H1 (cell line): ENCODE results near the gene KCNJ3. TPM values are rescaled to one million over a fixed set of nuclear protein-coding genes. Genes with fewer than 3 reads are reported as not detected.

ENCODE experiments used
- CTCF ChIA-PET: fragments of 300-600 bp; sonication (Branson Sonifier 250); formaldehyde crosslinking; loops from one replicate; lab custom pipeline; 2021; ENCODE audit not compliant: partially characterized antibody; lab: Charles Lee
- POLR2A ChIA-PET: fragments of 300-600 bp; sonication (Branson Sonifier 250); formaldehyde crosslinking; loops from one replicate; lab custom pipeline; 2021; ENCODE audit warnings: inconsistent platforms; ENCODE audit not compliant: partially characterized antibody; lab: Charles Lee
- DNase-seq, 2 experiments: peaks; one replicate each; pipeline versions ENCODE4 v3.0.0 to v3.0.0-alpha.2; 2010 to 2022; ENCODE audit warnings: low spot score in 2 of 2, low read depth in 1 of 2, mixed read lengths in 1 of 2
- FAIRE-seq: peaks from 2 replicates; lab custom pipeline; 2011; peaks lifted over from hg19 to GRCh38; lab: Jason Lieb, UNC
- H2AFZ ChIP-seq: 2 replicates; pipeline ENCODE4 v1.8.1; 2012; ENCODE audit warnings: low read length, inconsistent platforms
- H2AK5ac ChIP-seq: 2 replicates; pipeline ENCODE4 v1.6.1; 2013; ENCODE audit warnings: low read depth, low read length
- H2BK120ac ChIP-seq: replicated peaks from 2 replicates; pipeline ENCODE3; 2013; ENCODE audit warnings: low read depth, low read length, inconsistent platforms
- H2BK12ac ChIP-seq: 2 replicates; pipeline ENCODE4 v1.6.1; 2013; ENCODE audit warnings: low read depth, low read length
- H2BK15ac ChIP-seq: 2 replicates; pipeline ENCODE4 v1.6.1; 2013; ENCODE audit warnings: low read length
- H2BK20ac ChIP-seq: 2 replicates; pipeline ENCODE4 v1.6.1; 2013; ENCODE audit warnings: low read length
- H2BK5ac ChIP-seq: 2 replicates; pipeline ENCODE4 v1.6.1; 2013; ENCODE audit warnings: low read depth, low read length
- H3K14ac ChIP-seq: 2 replicates; pipeline ENCODE4 v1.6.1; 2013; ENCODE audit warnings: inconsistent platforms; ENCODE audit not compliant: insufficient read length
- H3K18ac ChIP-seq: 2 replicates; pipeline ENCODE4 v1.6.1; 2013; ENCODE audit warnings: low read length; ENCODE audit errors: extremely low read depth
- H3K23ac ChIP-seq: 2 replicates; pipeline ENCODE4 v1.6.1; 2013; ENCODE audit warnings: inconsistent platforms; ENCODE audit not compliant: insufficient read length
- H3K23me2 ChIP-seq: 2 replicates; pipeline ENCODE4 v1.6.1; 2013; ENCODE audit warnings: low read depth, low read length
- H3K27ac ChIP-seq: 2 replicates; pipeline ENCODE4 v1.6.1; 2011; ENCODE audit warnings: low read depth, low read length, inconsistent platforms
- H3K27me3 ChIP-seq, 4 experiments: replicated peaks in 1 of 4; 1 replicate in 1 of 4; 2 replicates in 3 of 4; pipeline versions ENCODE4 v1.6.1 to v1.8.1; 2011 to 2013; ENCODE audit warnings: low read length in 3 of 4, mild to moderate bottlenecking in 3 of 4, inconsistent platforms in 2 of 4, mixed read lengths in 2 of 4, moderate library complexity in 1 of 4; ENCODE audit not compliant: control insufficient read depth in 3 of 4, insufficient read depth in 3 of 4; ENCODE audit errors: extremely low read depth in 1 of 4
- H3K36me3 ChIP-seq, 4 experiments: 2 replicates each; pipeline versions ENCODE4 v1.6.1 to v1.8.1; 2011 to 2013; ENCODE audit warnings: mild to moderate bottlenecking in 4 of 4, low read length in 3 of 4, moderate library complexity in 2 of 4, control low read depth in 1 of 4, inconsistent platforms in 1 of 4; ENCODE audit not compliant: insufficient read depth in 4 of 4, control insufficient read depth in 2 of 4
- H3K4ac ChIP-seq: replicated peaks from 2 replicates; pipeline ENCODE3; 2013; ENCODE audit warnings: low read length, low read depth, mixed read lengths, inconsistent platforms; ENCODE audit not compliant: insufficient read length
- H3K4me1 ChIP-seq, 4 experiments: replicated peaks in 1 of 4; 1 replicate in 1 of 4; 2 replicates in 3 of 4; pipeline versions ENCODE4 v1.6.1 to v1.8.1; 2011 to 2013; ENCODE audit warnings: low read length in 3 of 4, inconsistent platforms in 2 of 4, mixed read lengths in 1 of 4; ENCODE audit not compliant: insufficient read depth in 4 of 4, control insufficient read depth in 3 of 4
- H3K4me2 ChIP-seq, 2 experiments: 2 replicates each; pipeline versions ENCODE4 v1.6.1 to v1.8.1; 2011 to 2013; ENCODE audit warnings: low read depth in 2 of 2, low read length in 2 of 2, control low read depth in 1 of 2, inconsistent platforms in 1 of 2, mild to moderate bottlenecking in 1 of 2; ENCODE audit not compliant: insufficient read depth in 1 of 2
- H3K4me3 ChIP-seq, 4 experiments: fragments of 200-600, 300-600 bp in 1 of 4; sonication (generic), shearing (Covaris generic), sonication (Bioruptor Twin) in 1 of 4; 2 replicates each; pipeline versions ENCODE4 v1.5.1 to v1.8.1; 2011 to 2016; ENCODE audit warnings: low read length in 4 of 4, low read depth in 3 of 4, control low read depth in 2 of 4, inconsistent platforms in 2 of 4, mild to moderate bottlenecking in 2 of 4, mixed read lengths in 1 of 4, moderate library complexity in 1 of 4; ENCODE audit not compliant: insufficient read depth in 2 of 4; ENCODE audit errors: extremely low read depth in 1 of 4
- H3K56ac ChIP-seq: replicated peaks from 2 replicates; pipeline ENCODE3; 2013; ENCODE audit warnings: low read depth, mild to moderate bottlenecking, mixed read lengths, low read length, inconsistent platforms; ENCODE audit not compliant: insufficient read length
- H3K79me1 ChIP-seq: 2 replicates; pipeline ENCODE4 v1.6.1; 2013; ENCODE audit warnings: low read depth, low read length, control low read depth
- H3K79me2 ChIP-seq, 2 experiments: 2 replicates each; pipeline versions ENCODE4 v1.6.1 to v1.8.1; 2012 to 2013; ENCODE audit warnings: low read length in 2 of 2, mild to moderate bottlenecking in 2 of 2, inconsistent platforms in 1 of 2; ENCODE audit not compliant: insufficient read depth in 2 of 2, control insufficient read depth in 1 of 2
- H3K9ac ChIP-seq, 4 experiments: replicated peaks in 1 of 4; 1 replicate in 1 of 4; 2 replicates in 3 of 4; pipeline versions ENCODE4 v1.6.1 to v1.8.1; 2011 to 2013; ENCODE audit warnings: low read depth in 3 of 4, low read length in 3 of 4, control low read depth in 2 of 4, mild to moderate bottlenecking in 2 of 4, moderate library complexity in 2 of 4, inconsistent platforms in 1 of 4; ENCODE audit errors: extremely low read depth in 1 of 4
- H3K9me3 ChIP-seq, 2 experiments: 2 replicates each; pipeline versions ENCODE4 v1.6.1 to v1.8.1; 2012 to 2013; ENCODE audit warnings: mild to moderate bottlenecking in 2 of 2, moderate library complexity in 2 of 2, control low read depth in 1 of 2, inconsistent platforms in 1 of 2, low read depth in 1 of 2, low read length in 1 of 2, mixed read lengths in 1 of 2; ENCODE audit not compliant: insufficient read depth in 2 of 2
- H4K20me1 ChIP-seq, 2 experiments: replicated peaks in 1 of 2; 2 replicates each; pipeline versions ENCODE3 to v1.8.1; 2011 to 2013; ENCODE audit warnings: inconsistent platforms in 2 of 2, low read length in 2 of 2, mild to moderate bottlenecking in 1 of 2; ENCODE audit not compliant: insufficient read depth in 2 of 2, control insufficient read depth in 1 of 2
- H4K5ac ChIP-seq: 2 replicates; pipeline ENCODE4 v1.6.1; 2013; ENCODE audit warnings: low read length, low read depth, mixed read lengths, inconsistent platforms; ENCODE audit not compliant: insufficient read length
- H4K8ac ChIP-seq: 2 replicates; pipeline ENCODE4 v1.8.0; 2013; ENCODE audit warnings: mild to moderate bottlenecking, moderate library complexity, low read length, inconsistent platforms; ENCODE audit not compliant: insufficient read depth; ENCODE audit errors: extremely low read depth
- H4K91ac ChIP-seq: replicated peaks from 2 replicates; pipeline ENCODE3; 2013; ENCODE audit warnings: low read length, mixed read lengths, inconsistent platforms; ENCODE audit not compliant: insufficient read length
- KDM4A ChIP-seq: IDR thresholded peaks from one replicate; pipeline ENCODE4 v1.7.1; 2012; ENCODE audit warnings: low read depth, mild to moderate bottlenecking, moderate library complexity, low read length, inconsistent platforms; ENCODE audit not compliant: severe bottlenecking
- WGBS, 2 experiments: shearing (Covaris generic) in 1 of 2; methylation state at CpG; one replicate each; pipeline versions ENCODE4 v1.1.6 to v1.1.7; 2013 to 2015; ENCODE audit warnings: low lambda C conversion rate in 2 of 2, mixed read lengths in 2 of 2, inconsistent platforms in 1 of 2, low coverage in 1 of 2, missing lambda C conversion rate in 1 of 2; ENCODE audit not compliant: insufficient replicate concordance in 2 of 2, insufficient coverage in 1 of 2, insufficient read length in 1 of 2; ENCODE audit errors: extremely low coverage in 1 of 2, missing lambda C conversion rate in 1 of 2; 5-methylcytosine and 5-hydroxymethylcytosine counted together
- polyA plus RNA-seq, 7 experiments: library from polyadenylated mRNA; depleted of rRNA in 3 of 7; stranded (reverse) in 5 of 7; unstranded in 2 of 7; fragments of >200 nt in 5 of 7; fragments of 200-250 nt in 2 of 7; gene quantifications; 1 replicate in 5 of 7; 2 replicates in 1 of 7; 4 replicates in 1 of 7; pipeline versions ENCODE4 v1.2.1 to v1.2.3, GENCODE V29; 2011 to 2013; ENCODE audit warnings: missing spikeins in 2 of 7, mixed read lengths in 2 of 7
- total RNA-seq: library from RNA; stranded (reverse); fragmentation: NEBNext Ultra II Directional; extraction: Animal tissue kit (Norgen Biotek cat#: 25700); gene quantifications from 2 replicates; pipeline ENCODE4 v1.2.1, GENCODE V29; 2021

The KCNJ3 gene
- total and polyA plus RNA-seq, 2 of the 8 experiments (the other 6 are each of a cell fraction or from before 2014, with no cell fraction given), result 0.11 to 0.50 TPM

GRCh38 chr2:154707994-154708575, 9.6 kb downstream of the KCNJ3 start:
- TF ChIP-seq KDM4A, result no peak
- no peaks in the 10 kb centered on the region for H4K20me1 ChIP-seq
- no peak overlapping the region for H2BK12ac ChIP-seq
- H4K91ac ChIP-seq, result no peak overlapping the region
- ChIA-PET POLR2A (no interaction called here), CTCF (interaction anchor here (1.3 kb wide), 1 partner anchor 23 kb away, joined by 3 read pairs; no protein-coding TSS in a partner anchor)
- no peak overlapping the region for H4K8ac ChIP-seq
- no peaks in the 10 kb centered on the region for H3K23me2 ChIP-seq
- H2BK120ac ChIP-seq, result no peak overlapping the region
- H3K4ac ChIP-seq, result no peak overlapping the region
- no peaks in the 10 kb centered on the region for H3K9me3 ChIP-seq
- H3K36me3 ChIP-seq, result no peaks in the 10 kb centered on the region
- no peak overlapping the region for H2BK20ac ChIP-seq
- no peak overlapping the region for H3K14ac ChIP-seq
- no peaks in the 10 kb centered on the region for H3K27me3 ChIP-seq
- H3K79me2 ChIP-seq, result no peaks in the 10 kb centered on the region
- H3K27ac ChIP-seq, result no peak overlapping the region
- no peak overlapping the region for H3K4me2 ChIP-seq
- no peak overlapping the region for H3K4me3 ChIP-seq
- no peak overlapping the region for H2AFZ ChIP-seq
- H3K56ac ChIP-seq, result no peak overlapping the region
- no peaks in the 10 kb centered on the region for H3K79me1 ChIP-seq
- H3K23ac ChIP-seq, result no peak overlapping the region
- DNase-seq, result no peak
- no peak overlapping the region for H4K5ac ChIP-seq
- 91% methylated on average over 3 of the region's 3 CpGs; no CpG with 5 or more reads in 1 of the 2 experiments for WGBS, 2 experiments
- no peak overlapping the region for H2BK15ac ChIP-seq
- no peaks in the 10 kb centered on the region; a peak in 1 of 7 replicates for H3K4me1 ChIP-seq
- H3K18ac ChIP-seq, result no peak overlapping the region
- no peak overlapping the region for H2BK5ac ChIP-seq
- no peak for FAIRE-seq
- no peak overlapping the region for H3K9ac ChIP-seq
- no peak overlapping the region for H2AK5ac ChIP-seq
